Brain microvascular endothelial cell (primary cell): ENCODE measurements around the gene CLCN6.
A peak's percentile ranks its signal among the peaks of the same experiment; 100 is the strongest.

ENCODE experiments used
- DNase-seq: peaks from one replicate; pipeline ENCODE4 v3.0.0-alpha.2; 2020
- H3K27ac ChIP-seq: fragments of 250-450 bp; sonication (Bioruptor Pico); 2 replicates; pipeline ENCODE4 v1.5.1; 2020; ENCODE audit warnings: mild to moderate bottlenecking, moderate library complexity
- H3K27me3 ChIP-seq: fragments of 250-450 bp; sonication (Bioruptor Pico); replicated peaks from 2 replicates; pipeline ENCODE4 v1.5.1; 2020; ENCODE audit warnings: mild to moderate bottlenecking
- H3K36me3 ChIP-seq: fragments of 250-450 bp; sonication (Bioruptor Pico); replicated peaks from 2 replicates; pipeline ENCODE4 v1.5.1; 2020; ENCODE audit warnings: mild to moderate bottlenecking
- H3K4me3 ChIP-seq: 2 replicates; pipeline ENCODE4 v1.5.1; 2011; ENCODE audit warnings: low read depth, mild to moderate bottlenecking, control low read depth, low read length, moderate library complexity
- in situ Hi-C: cut with HindIII; loops from 2 replicates; pipeline ENCODE4 v1.10.0; 2017; ENCODE audit warnings: low sequenced_read_pairs, low pct_ligation_motif_present
- TF ChIP-seq, protein P1 (sequence below): IDR thresholded peaks from 2 replicates; pipeline ENCODE4 v1.5.1; 2011; ENCODE audit warnings: low read depth, mild to moderate bottlenecking, moderate library complexity, low read length, control low read depth, inconsistent platforms; ENCODE audit errors: missing control alignments

The CLCN6 gene

DNA sequence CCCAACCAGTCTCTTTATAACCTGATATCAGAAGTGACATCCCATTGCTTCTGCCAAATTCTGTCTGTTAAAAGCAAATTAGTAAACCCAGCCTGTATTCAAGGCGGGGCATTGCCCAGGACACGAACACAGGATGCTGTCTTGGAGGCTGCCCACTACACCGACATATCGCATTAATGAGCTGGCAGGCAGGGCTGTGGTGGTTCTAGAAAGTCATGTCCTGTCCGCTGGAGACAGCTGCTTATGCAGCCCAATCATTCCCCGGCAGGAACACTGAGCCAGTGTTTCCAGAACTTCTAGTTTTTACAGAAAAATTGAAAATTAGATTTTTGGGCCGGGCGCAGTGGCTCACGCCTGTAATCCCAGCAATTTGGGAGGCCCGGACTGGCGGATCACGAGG, 24.7 kb upstream of the CLCN6 start:
- no peak overlapping the region for H3K27ac ChIP-seq
- in situ Hi-C loops = no loop called here
- TF ChIP-seq, protein P1, sequence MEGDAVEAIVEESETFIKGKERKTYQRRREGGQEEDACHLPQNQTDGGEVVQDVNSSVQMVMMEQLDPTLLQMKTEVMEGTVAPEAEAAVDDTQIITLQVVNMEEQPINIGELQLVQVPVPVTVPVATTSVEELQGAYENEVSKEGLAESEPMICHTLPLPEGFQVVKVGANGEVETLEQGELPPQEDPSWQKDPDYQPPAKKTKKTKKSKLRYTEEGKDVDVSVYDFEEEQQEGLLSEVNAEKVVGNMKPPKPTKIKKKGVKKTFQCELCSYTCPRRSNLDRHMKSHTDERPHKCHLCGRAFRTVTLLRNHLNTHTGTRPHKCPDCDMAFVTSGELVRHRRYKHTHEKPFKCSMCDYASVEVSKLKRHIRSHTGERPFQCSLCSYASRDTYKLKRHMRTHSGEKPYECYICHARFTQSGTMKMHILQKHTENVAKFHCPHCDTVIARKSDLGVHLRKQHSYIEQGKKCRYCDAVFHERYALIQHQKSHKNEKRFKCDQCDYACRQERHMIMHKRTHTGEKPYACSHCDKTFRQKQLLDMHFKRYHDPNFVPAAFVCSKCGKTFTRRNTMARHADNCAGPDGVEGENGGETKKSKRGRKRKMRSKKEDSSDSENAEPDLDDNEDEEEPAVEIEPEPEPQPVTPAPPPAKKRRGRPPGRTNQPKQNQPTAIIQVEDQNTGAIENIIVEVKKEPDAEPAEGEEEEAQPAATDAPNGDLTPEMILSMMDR = no peak
- no peak overlapping the region for H3K4me3 ChIP-seq
- no peaks in the 10 kb centered on the region for H3K36me3 ChIP-seq
- no peak for DNase-seq
- no peaks in the 10 kb centered on the region for H3K27me3 ChIP-seq

GRCh38 chr1:11782127-11782708, 23.8 kb upstream of the CLCN6 start:
- in situ Hi-C loops = no loop called here
- no peak for DNase-seq
- no peak overlapping the region for H3K27ac ChIP-seq
- no peaks in the 10 kb centered on the region for H3K36me3 ChIP-seq
- H3K27me3 ChIP-seq = no peaks in the 10 kb centered on the region
- H3K4me3 ChIP-seq = no peak overlapping the region
- TF ChIP-seq, protein P1 = no peak

GRCh38 chr1:11783556-11783955, 22.4 kb upstream of the CLCN6 start:
- no peak overlapping the region for H3K4me3 ChIP-seq
- no peaks in the 10 kb centered on the region for H3K36me3 ChIP-seq
- TF ChIP-seq, protein P1 = no peak
- no peak overlapping the region for H3K27ac ChIP-seq
- no peak for DNase-seq
- H3K27me3 ChIP-seq = no peaks in the 10 kb centered on the region
- in situ Hi-C loops = no loop called here

GRCh38 chr1:11784256-11784992, 21.6 kb upstream of the CLCN6 start:
- in situ Hi-C loops = no loop called here
- DNase-seq = no peak
- no peak overlapping the region for H3K27ac ChIP-seq
- TF ChIP-seq, protein P1 = no peak
- no peak overlapping the region for H3K4me3 ChIP-seq
- no peaks in the 10 kb centered on the region for H3K36me3 ChIP-seq
- no peaks in the 10 kb centered on the region for H3K27me3 ChIP-seq

DNA sequence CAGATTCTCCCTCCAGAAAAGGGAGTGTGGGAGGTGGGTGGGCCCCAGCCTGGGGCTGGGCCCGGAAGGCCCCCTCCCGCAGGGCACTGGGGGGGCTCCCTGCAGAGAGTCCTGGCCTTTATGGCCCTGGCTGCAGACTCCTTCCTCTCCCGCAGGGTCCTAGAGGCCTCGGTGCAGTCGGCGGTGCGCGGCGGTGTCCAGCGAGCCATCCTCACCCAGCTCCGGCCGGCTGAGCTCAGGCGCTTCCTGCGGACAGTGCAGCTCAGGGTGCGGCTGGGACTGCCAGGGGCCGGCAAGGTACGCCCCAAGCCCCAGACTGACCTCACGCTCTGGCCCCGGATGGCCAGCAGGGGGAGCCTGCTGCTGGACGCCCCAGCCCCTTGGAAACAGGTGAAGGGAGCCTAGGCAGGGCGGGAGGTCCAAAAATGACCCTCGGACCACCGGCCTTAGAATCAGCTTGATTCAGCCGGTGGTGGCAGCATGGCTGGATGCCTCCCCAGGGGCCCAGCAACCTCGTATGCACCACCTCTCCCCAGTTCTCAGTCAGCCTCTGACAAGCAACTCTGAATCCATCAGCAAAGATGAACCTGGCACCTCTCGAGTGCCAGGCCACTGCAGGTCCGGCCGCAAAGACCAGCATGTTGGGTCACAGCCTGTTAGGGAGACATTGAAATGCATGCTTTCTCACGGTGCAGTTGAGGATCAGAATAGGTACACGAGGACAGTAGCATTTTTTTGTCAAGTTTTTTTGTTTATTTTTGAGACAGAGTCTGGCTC, 20.8 kb upstream of the CLCN6 start:
- no peak overlapping the region for H3K27ac ChIP-seq
- in situ Hi-C loops = no loop called here
- TF ChIP-seq, protein P1 = peak; percentile 85
- DNase-seq = no peak
- peak overlapping the region; percentile 26 for H3K4me3 ChIP-seq
- no peaks in the 10 kb centered on the region for H3K27me3 ChIP-seq
- no peaks in the 10 kb centered on the region for H3K36me3 ChIP-seq
